Astrocyte (in vitro differentiated cells and primary cell): ENCODE measurements around the gene BEND6. TPM values are rescaled to one million over a fixed set of nuclear protein-coding genes. Genes with fewer than 3 reads are reported as not detected.

ENCODE experiments used
- DNase-seq: peaks from one replicate; pipeline ENCODE4 v3.0.0-alpha.2; 2010; ENCODE audit warnings: low read depth
- FAIRE-seq: peaks from 2 replicates; lab custom pipeline; 2011; peaks lifted over from hg19 to GRCh38; lab: Jason Lieb, UNC
- H2AFZ ChIP-seq: 2 replicates; pipeline ENCODE4 v1.6.0; 2012; ENCODE audit warnings: low read depth, low read length, inconsistent platforms
- H3K27ac ChIP-seq: 2 replicates; pipeline ENCODE4 v1.5.1; 2011; ENCODE audit warnings: low read depth, low read length, inconsistent platforms
- H3K27me3 ChIP-seq: 2 replicates; pipeline ENCODE4 v1.6.0; 2011; ENCODE audit warnings: low read length, inconsistent platforms; ENCODE audit not compliant: insufficient read depth
- H3K36me3 ChIP-seq: 2 replicates; pipeline ENCODE4 v1.5.1; 2011; ENCODE audit warnings: low read length, inconsistent platforms; ENCODE audit not compliant: insufficient read depth
- H3K4me1 ChIP-seq: 2 replicates; pipeline ENCODE4 v1.5.1; 2011; ENCODE audit warnings: low read length, inconsistent platforms; ENCODE audit not compliant: insufficient read depth
- H3K4me2 ChIP-seq: 2 replicates; pipeline ENCODE4 v1.6.0; 2012; ENCODE audit warnings: low read length, inconsistent platforms
- H3K4me3 ChIP-seq: 2 replicates; pipeline ENCODE4 v1.5.1; 2011; ENCODE audit warnings: low read depth, mild to moderate bottlenecking, low read length, inconsistent platforms; ENCODE audit not compliant: insufficient read depth
- H3K79me2 ChIP-seq: 2 replicates; pipeline ENCODE4 v1.6.0; 2012; ENCODE audit warnings: mild to moderate bottlenecking, low read length, inconsistent platforms; ENCODE audit not compliant: insufficient read depth
- H3K9ac ChIP-seq: 2 replicates; pipeline ENCODE4 v1.6.0; 2012; ENCODE audit warnings: mild to moderate bottlenecking, low read length, inconsistent platforms
- H3K9me3 ChIP-seq: 2 replicates; pipeline ENCODE4 v1.5.1; 2012; ENCODE audit warnings: low read depth, mild to moderate bottlenecking, low read length, inconsistent platforms; ENCODE audit not compliant: insufficient read depth
- H4K20me1 ChIP-seq: 2 replicates; pipeline ENCODE4 v1.6.0; 2012; ENCODE audit warnings: low read length, inconsistent platforms; ENCODE audit not compliant: insufficient read depth
- H3K27ac Mint-ChIP-seq: one replicate; pipeline ENCODE4 v1.8.0; 2021; ENCODE audit warnings: mild to moderate bottlenecking, mixed read lengths; ENCODE audit not compliant: unreplicated experiment
- H3K27me3 Mint-ChIP-seq: one replicate; pipeline ENCODE4 v1.8.0; 2021; ENCODE audit warnings: low read depth, mixed read lengths; ENCODE audit not compliant: unreplicated experiment
- H3K36me3 Mint-ChIP-seq: one replicate; pipeline ENCODE4 v1.8.0; 2021; ENCODE audit warnings: low read depth, mixed read lengths; ENCODE audit not compliant: unreplicated experiment
- H3K4me1 Mint-ChIP-seq: one replicate; pipeline ENCODE4 v1.8.0; 2021; ENCODE audit warnings: low read depth, mixed read lengths; ENCODE audit not compliant: unreplicated experiment
- H3K4me3 Mint-ChIP-seq: one replicate; pipeline ENCODE4 v1.8.0; 2021; ENCODE audit warnings: mild to moderate bottlenecking, moderate library complexity, mixed read lengths; ENCODE audit not compliant: unreplicated experiment
- H3K9me3 Mint-ChIP-seq: one replicate; pipeline ENCODE4 v1.8.0; 2021; ENCODE audit warnings: mild to moderate bottlenecking, mixed read lengths; ENCODE audit not compliant: unreplicated experiment
- EZH2 ChIP-seq: IDR thresholded peaks from 2 replicates; pipeline ENCODE4 v1.6.1; 2012; ENCODE audit warnings: mild to moderate bottlenecking, low read length, inconsistent platforms; ENCODE audit not compliant: insufficient read depth
- total RNA-seq: library from RNA; stranded (reverse); gene quantifications from 2 replicates; pipeline ENCODE4 v1.2.1, GENCODE V29; 2021
- TF ChIP-seq, protein P1 (sequence below): IDR thresholded peaks from 2 replicates; pipeline ENCODE4 v1.5.1; 2011; ENCODE audit warnings: low read depth, mild to moderate bottlenecking, inconsistent platforms, low read length, moderate library complexity; ENCODE audit not compliant: insufficient read depth

Gene BEND6
- total RNA-seq, 1 donor from 2014 or later: 8.3 TPM

DNA sequence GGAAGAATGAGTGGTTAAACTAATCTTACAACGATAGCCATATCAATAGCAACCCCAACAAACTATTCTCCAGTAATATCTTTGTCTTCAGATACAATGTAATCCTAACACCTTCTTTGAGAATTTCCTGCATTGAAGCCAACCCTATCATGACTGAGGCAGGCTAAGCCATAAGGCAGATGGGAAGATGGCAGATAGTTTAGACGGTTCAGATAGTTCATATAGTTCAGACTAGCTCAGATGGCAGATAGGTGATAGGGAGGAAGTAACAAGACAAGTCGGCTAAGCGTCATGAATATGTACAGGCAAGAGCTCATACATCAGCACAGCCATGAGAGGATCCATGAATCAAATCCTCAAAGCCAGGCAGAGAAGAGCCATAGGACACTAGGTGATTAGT lies 39.1 kb upstream of the BEND6 start:
- Mint-ChIP-seq H3K27me3 (no peaks in the 10 kb centered on the region), H3K4me3 (no peak overlapping the region), H3K27ac (no peak overlapping the region), H3K4me1 (peaks cover 26% of the 10 kb centered on the region), H3K36me3 (no peaks in the 10 kb centered on the region), H3K9me3 (no peaks in the 10 kb centered on the region)
- H3K27ac ChIP-seq: no peak overlapping the region
- H3K4me1 ChIP-seq: peaks cover 16% of the 10 kb centered on the region
- TF ChIP-seq EZH2: no peak
- TF ChIP-seq, protein P1, sequence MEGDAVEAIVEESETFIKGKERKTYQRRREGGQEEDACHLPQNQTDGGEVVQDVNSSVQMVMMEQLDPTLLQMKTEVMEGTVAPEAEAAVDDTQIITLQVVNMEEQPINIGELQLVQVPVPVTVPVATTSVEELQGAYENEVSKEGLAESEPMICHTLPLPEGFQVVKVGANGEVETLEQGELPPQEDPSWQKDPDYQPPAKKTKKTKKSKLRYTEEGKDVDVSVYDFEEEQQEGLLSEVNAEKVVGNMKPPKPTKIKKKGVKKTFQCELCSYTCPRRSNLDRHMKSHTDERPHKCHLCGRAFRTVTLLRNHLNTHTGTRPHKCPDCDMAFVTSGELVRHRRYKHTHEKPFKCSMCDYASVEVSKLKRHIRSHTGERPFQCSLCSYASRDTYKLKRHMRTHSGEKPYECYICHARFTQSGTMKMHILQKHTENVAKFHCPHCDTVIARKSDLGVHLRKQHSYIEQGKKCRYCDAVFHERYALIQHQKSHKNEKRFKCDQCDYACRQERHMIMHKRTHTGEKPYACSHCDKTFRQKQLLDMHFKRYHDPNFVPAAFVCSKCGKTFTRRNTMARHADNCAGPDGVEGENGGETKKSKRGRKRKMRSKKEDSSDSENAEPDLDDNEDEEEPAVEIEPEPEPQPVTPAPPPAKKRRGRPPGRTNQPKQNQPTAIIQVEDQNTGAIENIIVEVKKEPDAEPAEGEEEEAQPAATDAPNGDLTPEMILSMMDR: no peak
- no peaks in the 10 kb centered on the region for H3K36me3 ChIP-seq
- peaks cover 25% of the 10 kb centered on the region for H3K79me2 ChIP-seq
- H3K9ac ChIP-seq: no peak overlapping the region
- no peak overlapping the region for H2AFZ ChIP-seq
- FAIRE-seq (no peak), DNase-seq (no peak)
- no peak overlapping the region for H3K4me2 ChIP-seq
- H3K4me3 ChIP-seq: no peak overlapping the region
- no peaks in the 10 kb centered on the region for H3K27me3 ChIP-seq
- H3K9me3 ChIP-seq: no peaks in the 10 kb centered on the region
- no peaks in the 10 kb centered on the region for H4K20me1 ChIP-seq

DNA sequence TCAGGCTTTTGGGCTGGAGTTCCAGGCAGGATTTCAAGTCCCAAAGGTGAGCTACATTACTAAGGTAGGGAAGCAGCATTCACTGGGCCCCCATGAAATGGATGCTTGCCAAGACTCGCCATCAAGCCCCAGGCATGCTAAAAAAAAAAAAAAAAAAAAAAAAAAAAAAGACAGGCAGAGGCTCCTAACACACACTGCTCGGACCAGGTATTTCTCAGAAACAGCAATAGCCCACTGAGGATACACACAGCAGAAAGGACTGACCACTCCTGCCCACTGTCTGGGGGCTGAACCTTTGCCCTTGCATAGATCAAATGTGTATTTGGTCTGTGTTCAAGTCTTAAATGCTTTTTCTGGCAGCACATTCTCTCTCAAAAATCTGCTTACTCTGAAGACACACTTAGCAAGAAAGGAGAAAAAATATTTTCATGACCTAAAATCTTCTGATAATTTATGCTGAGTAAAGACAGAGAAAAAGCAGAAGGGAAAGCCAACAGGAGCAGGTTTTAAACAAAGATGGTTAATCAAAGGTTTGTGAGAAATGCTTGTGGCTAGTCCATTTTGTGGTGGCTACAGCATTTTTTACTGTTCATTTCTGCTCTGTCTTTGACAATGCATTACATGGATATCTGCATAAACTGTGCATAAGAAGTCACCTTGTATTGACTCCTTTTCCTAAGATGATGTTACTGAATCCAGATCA lies 37.9 kb upstream of the BEND6 start:
- DNase-seq (peak; percentile 59), FAIRE-seq (no peak)
- Histone ChIP-seq H3K4me2 (no peak overlapping the region), H3K27me3 (no peaks in the 10 kb centered on the region), H2AFZ (no peak overlapping the region), H4K20me1 (no peaks in the 10 kb centered on the region), H3K79me2 (peaks cover 18% of the 10 kb centered on the region), H3K4me3 (no peak overlapping the region), H3K4me1 (peaks cover 4% of the 10 kb centered on the region), H3K27ac (no peak overlapping the region), H3K36me3 (no peaks in the 10 kb centered on the region), H3K9ac (no peak overlapping the region), H3K9me3 (no peaks in the 10 kb centered on the region)
- TF ChIP-seq, protein P1: no peak
- TF ChIP-seq EZH2: no peak
- H3K4me3 Mint-ChIP-seq: no peak overlapping the region
- H3K4me1 Mint-ChIP-seq: peaks cover 14% of the 10 kb centered on the region
- H3K9me3 Mint-ChIP-seq: no peaks in the 10 kb centered on the region
- H3K27me3 Mint-ChIP-seq: no peaks in the 10 kb centered on the region
- no peak overlapping the region for H3K27ac Mint-ChIP-seq
- no peaks in the 10 kb centered on the region for H3K36me3 Mint-ChIP-seq

DNA sequence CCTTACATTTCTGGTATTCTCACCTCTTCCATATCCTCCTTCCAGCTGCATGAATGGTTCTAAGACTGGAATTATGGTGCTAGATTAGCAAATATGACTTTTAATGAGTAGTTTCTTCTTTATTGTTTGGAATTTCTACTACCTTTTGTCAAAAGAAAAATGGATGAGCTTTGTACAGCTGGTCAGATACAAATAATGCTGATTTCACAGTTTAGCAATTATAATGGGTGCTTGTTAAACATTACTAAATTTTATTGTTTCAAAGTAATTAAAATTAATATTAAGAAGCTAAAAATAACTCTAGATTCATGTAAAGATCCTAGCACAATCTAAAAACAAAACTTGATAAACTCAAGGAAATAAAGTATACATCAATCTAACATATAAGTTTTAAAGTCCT lies 32.3 kb upstream of the BEND6 start:
- Mint-ChIP-seq H3K4me3 (no peak overlapping the region), H3K27ac (no peak overlapping the region), H3K27me3 (no peaks in the 10 kb centered on the region), H3K9me3 (no peaks in the 10 kb centered on the region), H3K4me1 (peaks cover 3% of the 10 kb centered on the region), H3K36me3 (no peaks in the 10 kb centered on the region)
- H3K27me3 ChIP-seq: no peaks in the 10 kb centered on the region
- no peak overlapping the region for H3K4me2 ChIP-seq
- H3K9ac ChIP-seq: no peak overlapping the region
- H2AFZ ChIP-seq: no peak overlapping the region
- no peaks in the 10 kb centered on the region for H3K36me3 ChIP-seq
- H3K4me1 ChIP-seq: peaks cover under 1% of the 10 kb centered on the region
- no peaks in the 10 kb centered on the region for H3K9me3 ChIP-seq
- no peak overlapping the region for H3K27ac ChIP-seq
- FAIRE-seq (no peak), DNase-seq (no peak)
- no peak overlapping the region for H3K4me3 ChIP-seq
- TF ChIP-seq, protein P1: no peak
- no peak for TF ChIP-seq EZH2
- no peaks in the 10 kb centered on the region for H3K79me2 ChIP-seq
- H4K20me1 ChIP-seq: peaks cover under 1% of the 10 kb centered on the region
